ENCODE results near the gene EDRF1. TPM values are rescaled to one million over a fixed set of nuclear protein-coding genes. Genes with fewer than 3 reads are reported as not detected.
"Not testable (repeated sequence)": the region's sequence is repeated elsewhere in the genome, so short reads cannot be mapped to it uniquely, and the experiment has no call there.

EDRF1 gene, protein sequence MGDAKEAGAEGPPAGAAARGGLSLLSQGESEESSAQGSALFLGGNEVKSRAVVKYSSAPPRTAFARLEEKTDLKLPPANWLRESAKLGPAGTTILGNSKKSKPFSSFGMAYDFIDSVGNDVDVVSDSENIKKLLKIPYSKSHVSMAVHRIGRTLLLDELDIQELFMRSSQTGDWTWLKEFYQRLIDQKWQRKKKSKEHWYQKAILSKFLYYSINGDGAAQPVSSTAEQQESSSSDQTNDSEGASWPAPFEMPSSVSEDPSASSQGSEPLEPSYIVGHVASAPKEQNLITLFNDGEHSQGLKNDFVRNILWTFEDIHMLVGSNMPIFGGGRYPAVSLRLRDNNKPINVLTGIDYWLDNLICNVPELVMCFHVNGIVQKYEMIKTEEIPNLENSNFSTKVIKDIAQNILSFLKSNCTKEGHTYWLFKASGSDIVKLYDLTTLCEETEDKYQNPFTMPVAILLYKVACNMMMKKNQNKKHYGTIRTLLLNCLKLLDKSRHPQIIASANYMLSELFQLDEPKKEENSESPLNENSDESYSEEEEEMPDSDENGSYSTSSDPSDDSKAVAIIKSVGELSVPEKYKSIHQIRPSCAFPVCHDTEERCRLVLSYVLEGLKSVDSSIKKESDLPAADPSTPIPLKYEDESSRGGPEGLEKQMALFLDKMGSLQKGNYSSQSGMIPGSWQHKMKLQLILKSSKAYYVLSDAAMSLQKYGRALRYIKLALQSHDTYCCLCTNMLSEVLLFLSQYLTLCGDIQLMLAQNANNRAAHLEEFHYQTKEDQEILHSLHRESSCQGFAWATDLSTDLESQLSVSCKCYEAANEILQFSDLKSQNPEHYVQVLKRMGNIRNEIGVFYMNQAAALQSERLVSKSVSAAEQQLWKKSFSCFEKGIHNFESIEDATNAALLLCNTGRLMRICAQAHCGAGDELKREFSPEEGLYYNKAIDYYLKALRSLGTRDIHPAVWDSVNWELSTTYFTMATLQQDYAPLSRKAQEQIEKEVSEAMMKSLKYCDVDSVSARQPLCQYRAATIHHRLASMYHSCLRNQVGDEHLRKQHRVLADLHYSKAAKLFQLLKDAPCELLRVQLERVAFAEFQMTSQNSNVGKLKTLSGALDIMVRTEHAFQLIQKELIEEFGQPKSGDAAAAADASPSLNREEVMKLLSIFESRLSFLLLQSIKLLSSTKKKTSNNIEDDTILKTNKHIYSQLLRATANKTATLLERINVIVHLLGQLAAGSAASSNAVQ
- total RNA-seq = 9.9 TPM
- long read RNA-seq, full-length matches to known transcripts = 10 of 16 reads
- long read RNA-seq, partial matches to known transcripts = 4 of 16 reads
- long read RNA-seq, other reads (novel, unspliced or antisense) = 2 of 16 reads

DNA sequence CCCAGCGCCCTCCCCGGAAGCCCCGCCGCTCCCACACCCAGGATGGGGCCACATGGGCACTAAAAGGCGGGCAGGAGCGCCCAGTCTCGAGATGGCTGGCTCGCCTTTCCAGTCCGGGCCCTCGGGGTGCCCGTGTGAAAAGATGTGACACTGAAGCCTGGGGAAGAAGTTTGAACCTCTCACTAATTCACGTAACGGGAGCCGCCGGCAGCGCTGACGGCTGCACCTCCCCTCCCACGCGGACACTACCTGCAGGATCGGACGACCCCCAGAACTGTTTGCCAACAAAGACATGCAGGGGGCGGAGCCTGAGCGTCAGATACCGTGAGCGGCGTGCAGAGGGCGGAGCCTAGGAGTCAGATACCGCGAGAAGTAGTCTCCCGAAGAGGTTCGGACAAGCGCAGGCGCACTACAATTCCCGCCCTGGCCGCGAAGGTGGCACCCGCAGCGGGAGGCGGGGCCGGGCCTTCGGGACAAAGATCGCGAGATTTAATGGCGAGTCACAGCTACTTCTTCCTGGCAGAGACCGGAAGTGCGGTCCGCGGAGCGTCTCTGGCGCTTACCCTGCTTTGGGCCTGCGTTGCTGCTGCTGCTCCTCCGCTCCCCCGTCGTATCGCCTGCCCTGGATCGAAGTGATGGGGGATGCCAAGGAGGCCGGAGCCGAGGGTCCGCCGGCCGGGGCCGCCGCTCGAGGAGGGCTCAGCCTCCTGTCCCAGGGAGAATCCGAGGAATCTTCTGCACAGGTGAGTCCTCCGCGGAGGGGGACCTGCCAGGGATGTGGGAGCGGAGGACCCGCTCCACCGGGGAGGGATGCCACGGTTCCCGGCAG lies at the start of gene EDRF1:
Gene EDRF1, plus strand, starts transcription at position 537 of the 829 bp plus-strand sequence. Its CDS starts 99 bp downstream, at position 636.
- ATAC-seq (peak; percentile 100), DNase-seq (peak; percentile 99)
- intact Hi-C loops (cut with micrococcal nuclease) = loop anchor here (10.0 kb wide), 1 partner anchor 105 kb away; the partner anchor contains the start of genes BCCIP and UROS

DNA sequence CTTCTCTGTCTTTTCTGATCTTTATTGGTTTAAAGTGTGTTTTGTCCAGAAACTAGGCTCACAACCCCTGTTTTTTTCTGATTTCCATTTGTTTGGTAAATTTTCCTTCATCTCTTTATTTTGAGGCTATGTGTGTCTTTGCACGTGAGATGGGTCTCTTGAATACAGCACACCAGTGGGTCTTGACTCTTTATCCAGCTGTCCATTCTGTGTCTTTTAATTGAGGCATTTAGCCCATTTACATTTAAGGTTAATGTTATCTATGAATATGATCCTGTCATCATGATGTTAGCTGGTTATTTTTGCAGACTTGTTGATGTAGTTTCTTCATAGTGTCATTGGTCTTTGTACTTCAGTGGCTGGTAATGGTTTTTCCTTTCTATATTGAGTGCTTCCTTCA lies 46.6 kb upstream of the EDRF1 start:
- no peak for ATAC-seq
- DNase-seq = no peak

DNA sequence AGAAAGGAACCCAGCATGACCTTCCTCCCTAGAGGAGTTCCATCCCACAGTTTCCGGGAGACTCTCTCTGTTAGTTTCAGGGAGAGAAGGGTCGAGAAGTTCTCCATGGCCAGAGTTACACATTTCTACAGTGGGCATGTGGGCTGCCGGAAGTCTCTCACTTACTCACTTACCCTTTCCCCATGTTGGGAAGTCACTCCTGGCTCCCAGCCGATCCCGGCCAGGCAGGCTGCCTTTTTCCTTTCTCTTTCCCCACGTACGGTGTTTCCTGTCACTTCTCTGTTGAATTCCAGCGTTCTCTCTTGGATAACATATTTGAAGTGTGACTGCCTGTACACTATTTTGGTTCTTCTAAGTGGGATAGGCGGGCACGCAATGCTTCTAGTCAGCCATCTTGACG lies 40.1 kb upstream of the EDRF1 start:
- no peak for ATAC-seq

More for the DNA sequence above, 46.6 kb upstream of the EDRF1 start:
- intact Hi-C loops (cut with micrococcal nuclease) = no loop called here

GRCh38 chr10:125683063-125683462 lies 36.4 kb upstream of the EDRF1 start, which contains the start of gene TEX36:
TSS of gene TEX36 (minus strand) at chr10:125683163. CDS start at chr10:125682989, 174 bp downstream.
- DNase-seq (no peak), ATAC-seq (no peak)
- intact Hi-C loops (cut with micrococcal nuclease) = no loop called here

More for the DNA sequence above, 40.1 kb upstream of the EDRF1 start:
- intact Hi-C loops (cut with micrococcal nuclease) = no loop called here
- no peak for DNase-seq

DNA sequence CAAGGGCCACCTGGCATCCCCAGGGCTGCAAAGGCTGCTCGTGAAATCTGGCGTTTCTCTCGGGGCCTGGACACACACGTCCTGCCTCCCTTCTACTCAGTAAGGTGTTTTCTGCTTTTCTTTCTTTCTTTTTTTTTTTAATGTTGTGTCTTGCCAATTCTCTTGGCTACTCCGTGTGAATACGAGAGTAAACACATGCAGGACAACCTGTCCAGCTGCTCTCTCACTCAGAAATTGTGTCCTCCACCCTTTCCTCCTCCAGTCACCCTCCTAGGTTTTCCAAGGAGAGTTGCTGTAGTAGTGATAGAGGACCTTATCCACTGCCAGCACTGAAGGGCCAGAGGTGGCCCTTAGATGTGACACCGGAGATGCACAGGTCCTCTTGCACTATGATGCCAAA lies 35.7 kb upstream of the EDRF1 start:
- intact Hi-C loops (cut with micrococcal nuclease) = no loop called here
- no peak for DNase-seq
- ATAC-seq = no peak

- no peak for DNase-seq
- no peak for ATAC-seq
- intact Hi-C loops (cut with micrococcal nuclease) = no loop called here
Measured at GRCh38 chr10:125684581-125684980, 34.9 kb upstream of the EDRF1 start.

- ATAC-seq (no peak), DNase-seq (no peak)
- intact Hi-C loops (cut with micrococcal nuclease) = no loop called here
Measured at GRCh38 chr10:125687507-125688185, 31.9 kb upstream of the EDRF1 start.

DNA sequence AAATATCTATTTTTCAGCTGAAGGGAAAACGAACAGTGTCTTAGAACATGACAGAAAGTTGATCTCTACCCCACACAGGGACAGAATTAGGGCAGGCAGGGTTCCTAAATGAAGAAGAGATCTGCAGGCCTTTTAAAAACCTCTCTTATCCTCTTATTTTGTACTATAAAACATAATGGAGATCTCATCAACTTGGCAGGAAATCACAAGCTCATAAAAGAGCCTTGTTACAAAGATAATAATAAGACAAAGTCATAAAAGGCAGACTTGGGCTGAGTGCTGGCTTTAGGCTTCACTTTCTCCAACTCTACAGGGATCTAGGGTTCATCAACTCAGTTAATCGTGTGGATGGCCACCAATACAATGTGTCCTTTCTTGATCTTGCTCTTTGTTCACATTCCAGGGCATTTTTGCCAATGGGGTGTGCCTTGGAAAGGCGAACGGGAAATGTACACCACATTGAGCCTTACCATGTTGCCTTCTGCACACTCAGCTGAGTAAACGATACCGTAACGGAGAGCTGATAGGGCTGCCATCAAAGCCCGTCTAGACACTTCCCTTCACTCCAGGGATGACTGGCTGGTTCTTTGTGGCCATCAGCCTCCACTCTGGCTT lies 29.4 kb upstream of the EDRF1 start:
- DNase-seq (no peak), ATAC-seq (no peak)
- intact Hi-C loops (cut with micrococcal nuclease) = no loop called here

DNA sequence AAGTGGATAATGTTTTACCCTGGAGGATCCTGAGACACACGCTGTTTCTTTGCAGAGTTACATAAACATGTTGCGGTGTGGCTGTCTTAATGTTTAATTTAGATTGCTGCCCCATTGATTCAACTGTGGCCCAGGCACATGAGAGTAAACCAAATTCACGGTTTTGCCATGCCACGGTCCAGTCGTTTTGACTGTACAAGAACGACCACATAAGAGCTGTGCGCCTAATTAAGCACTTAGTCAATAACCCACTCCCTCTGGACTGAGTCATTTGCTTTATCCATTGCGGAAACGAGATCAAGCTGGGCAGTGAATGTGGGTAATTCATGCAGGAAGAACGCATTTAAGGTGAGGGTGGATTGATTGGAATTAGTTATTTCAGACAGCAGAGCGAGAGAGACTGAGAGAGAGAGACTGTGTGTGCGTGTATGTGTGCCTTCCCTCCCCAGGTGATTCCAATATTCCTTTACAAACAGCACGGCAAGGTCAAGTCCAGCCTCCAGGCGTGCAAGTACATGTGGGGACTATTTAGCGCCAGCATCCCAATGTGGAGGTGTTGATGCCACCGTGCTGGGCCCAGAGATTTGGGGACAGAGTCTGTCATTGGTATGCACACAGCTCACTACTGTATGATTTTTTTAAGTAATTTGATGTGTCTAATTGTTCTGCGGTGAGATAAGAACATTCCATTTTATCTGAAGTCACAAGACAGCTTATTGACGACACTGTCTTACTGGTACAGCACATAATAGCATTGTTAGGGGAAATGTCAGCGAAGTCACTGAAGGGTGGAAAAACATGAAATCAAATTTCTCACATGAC lies 28.1 kb upstream of the EDRF1 start:
- intact Hi-C loops (cut with micrococcal nuclease) = no loop called here
- no peak for ATAC-seq
- no peak for DNase-seq

DNA sequence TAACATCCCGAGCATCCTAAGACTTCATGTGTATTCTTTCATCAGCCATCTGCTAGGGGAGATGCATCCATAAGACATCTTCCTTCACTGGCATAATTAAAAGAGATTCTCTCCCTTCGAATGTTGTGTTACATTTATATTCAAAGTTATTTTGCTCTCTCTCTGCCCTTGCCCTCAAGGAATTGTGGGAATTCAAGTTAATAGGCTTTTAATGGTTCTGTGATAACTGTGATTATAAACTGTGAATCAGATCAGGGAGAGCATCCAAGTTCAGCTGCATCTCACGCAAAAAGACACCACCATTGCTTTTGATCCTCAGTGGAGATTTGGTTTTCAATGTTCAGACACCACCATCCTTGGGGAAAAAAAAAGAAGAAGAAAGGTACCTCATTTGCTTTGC lies 27.3 kb upstream of the EDRF1 start:
- intact Hi-C loops (cut with micrococcal nuclease) = no loop called here
- DNase-seq = no peak
- no peak for ATAC-seq

DNA sequence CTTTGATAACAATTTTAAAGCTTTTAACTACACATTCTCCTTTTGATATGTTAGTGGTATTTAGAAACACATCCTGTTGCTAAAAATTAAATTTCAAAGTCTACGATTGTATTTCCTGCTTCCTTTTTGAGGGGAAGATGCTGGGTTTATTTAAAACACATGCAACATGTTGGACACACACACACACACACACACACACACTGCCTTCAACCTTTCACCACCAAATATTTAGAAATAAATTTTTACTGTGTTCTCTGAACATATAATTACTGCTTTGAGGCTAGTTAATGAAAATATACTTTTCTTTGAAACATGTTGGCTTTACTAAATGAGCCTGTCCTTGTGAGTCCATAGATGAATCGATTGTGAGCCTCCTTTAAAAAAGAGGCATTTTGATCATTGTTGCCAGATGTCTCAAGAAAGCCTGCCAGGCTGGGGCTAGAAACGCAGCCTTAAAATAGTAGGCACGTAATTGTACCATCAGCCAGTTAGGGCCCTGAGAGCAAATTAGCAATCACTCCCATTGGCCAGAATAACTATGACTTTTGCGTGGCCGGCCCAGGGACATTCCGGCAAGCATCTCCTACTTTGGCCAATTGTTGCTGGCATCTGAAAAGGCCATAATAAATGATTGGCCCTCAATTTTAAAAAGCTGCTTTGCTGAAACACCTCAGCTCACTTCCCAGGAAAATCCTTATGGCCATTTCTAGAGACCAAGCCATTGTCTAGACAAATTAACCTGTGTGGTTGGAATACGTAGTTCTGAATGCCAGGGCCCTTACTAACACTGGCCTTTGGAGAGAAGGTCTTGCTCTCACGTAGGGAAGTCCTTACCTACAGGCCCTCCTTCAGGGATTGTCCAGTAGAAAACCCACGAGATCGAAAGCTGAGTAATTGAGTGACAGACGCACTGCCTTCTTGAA lies 26.6 kb upstream of the EDRF1 start:
- intact Hi-C loops (cut with micrococcal nuclease) = no loop called here
- ATAC-seq = no peak
- no peak for DNase-seq

DNA sequence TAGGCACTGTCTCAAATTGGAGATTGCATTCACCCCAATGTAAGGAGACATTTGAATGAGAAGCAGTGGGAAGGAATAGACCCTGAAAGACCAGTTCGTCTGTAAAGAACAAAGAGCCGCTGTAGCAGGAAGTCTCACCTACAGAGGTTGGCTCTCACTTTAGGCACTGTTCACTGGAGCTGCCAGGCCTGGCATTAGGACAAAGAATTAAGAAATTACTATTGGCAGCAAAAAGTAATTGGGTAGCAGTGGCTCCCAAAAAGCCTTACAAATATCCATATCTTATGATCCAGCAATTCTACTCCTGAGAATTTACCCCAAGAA lies 26.0 kb upstream of the EDRF1 start:
- intact Hi-C loops (cut with micrococcal nuclease) = no loop called here
- ATAC-seq = no peak

DNA sequence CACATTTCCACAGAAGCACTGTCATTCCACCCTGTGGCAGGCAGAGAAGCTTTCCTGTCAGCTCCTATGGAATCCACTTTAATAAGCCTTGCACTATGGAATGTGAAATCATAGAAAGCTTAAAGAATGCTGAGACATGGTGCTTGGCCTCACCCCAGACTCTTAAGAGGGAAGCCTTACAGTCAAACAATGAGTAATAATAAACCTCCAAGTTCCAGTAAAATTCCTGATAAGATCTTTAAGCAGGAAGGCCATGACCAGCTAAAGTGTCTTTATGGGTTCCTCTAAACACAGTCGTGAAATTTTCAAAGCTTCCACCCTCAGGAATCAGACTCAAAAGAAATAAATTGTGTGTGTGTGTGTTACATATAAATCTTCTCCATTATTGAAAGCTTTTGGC lies 24.6 kb upstream of the EDRF1 start:
- DNase-seq = no peak
- ATAC-seq = no peak
- intact Hi-C loops (cut with micrococcal nuclease) = no loop called here

More for the DNA sequence above, 26.0 kb upstream of the EDRF1 start:
- DNase-seq = no peak

DNA sequence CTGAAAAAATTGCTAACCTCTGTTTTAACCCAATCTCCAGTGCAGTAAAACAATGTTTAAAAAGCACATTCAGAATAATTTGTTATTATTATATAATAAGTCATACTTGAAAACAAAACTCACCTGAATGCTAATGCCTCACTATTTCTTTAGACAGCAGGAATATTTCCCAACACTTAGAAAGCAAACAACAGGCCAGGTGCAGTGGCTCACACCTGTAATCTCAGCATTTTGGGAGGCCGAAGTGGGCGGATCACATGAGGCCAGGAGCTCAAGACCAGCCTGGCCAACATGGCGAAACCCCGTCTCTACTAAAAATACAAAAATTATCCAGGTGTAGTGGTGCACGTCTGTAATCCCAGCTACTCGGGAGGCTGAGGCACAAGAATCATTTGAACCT lies 22.6 kb upstream of the EDRF1 start:
- ATAC-seq; DNase-seq; intact Hi-C loops (cut with micrococcal nuclease): not testable (repeated sequence)

GRCh38 chr10:125698481-125698998 lies 21.0 kb upstream of the EDRF1 start:
- ATAC-seq = no peak
- no peak for DNase-seq
- intact Hi-C loops (cut with micrococcal nuclease) = no loop called here
